Measurements from ENCODE around the gene ETV3L.

The ETV3L gene

DNA sequence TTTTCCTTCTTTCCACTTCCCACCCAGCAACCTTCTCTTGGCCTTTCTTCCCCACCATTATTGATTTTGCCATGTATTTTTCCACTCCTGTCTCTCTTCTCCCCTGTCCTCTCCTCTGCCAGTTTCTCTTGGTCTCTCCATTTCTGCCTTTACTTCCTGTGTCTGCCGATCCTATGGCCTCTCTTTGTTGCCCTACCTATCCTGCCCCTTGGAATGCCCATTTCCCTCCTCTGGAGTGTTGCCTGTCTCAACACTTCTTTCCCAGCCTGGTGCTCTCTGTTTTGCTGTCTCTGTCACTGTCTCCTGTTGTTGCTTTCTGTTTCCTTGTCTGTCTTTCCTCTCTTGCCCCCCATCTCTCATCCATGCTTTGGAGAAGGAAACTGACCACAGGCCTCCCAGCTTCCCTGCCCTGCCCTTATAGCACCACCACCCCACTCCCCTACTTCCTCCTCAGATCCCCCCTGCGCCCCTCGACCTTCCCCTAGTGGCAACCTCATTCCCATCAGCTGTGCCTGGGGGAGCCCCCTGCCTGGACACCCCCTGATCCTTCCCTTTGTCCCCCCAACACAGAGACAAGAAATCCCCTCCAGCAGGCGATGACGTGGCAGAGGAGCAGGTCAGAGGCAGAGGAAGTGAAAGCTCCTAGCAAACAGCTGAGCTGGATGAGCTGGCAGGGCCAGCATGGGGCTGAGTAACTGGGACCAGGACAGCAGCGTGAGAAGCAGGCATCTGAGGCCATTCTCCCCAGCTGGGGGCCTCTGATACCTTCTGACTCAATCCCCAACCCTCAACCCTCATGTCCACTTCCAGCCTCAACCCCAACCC, 6.6 kb upstream of the ETV3L start:
- TF ChIP-seq ZNF248 (tag by site-specific recombination; IDR thresholded peaks at IDR 0.05) (0 out of 2 replicates have a peak, but pooled peaks have one; percentile 18), ZBTB21 (tag by site-specific recombination; IDR thresholded peaks at IDR 0.05) (no peak), ZIC2 (tag by site-specific recombination; IDR thresholded peaks at IDR 0.05) (peak; percentile 14; the same call in 1 of the 2 replicates), PRDM1 (tag by site-specific recombination; IDR thresholded peaks at IDR 0.05) (peak; percentile 69)
- no peak overlapping the region for H3K27ac ChIP-seq (ENCODE audit: extremely low read depth, low read depth, low read length)
- H3K36me3 ChIP-seq (ENCODE audit: control insufficient read depth in 2 of 2, insufficient read depth in 1 of 2, low read length in 2 of 2): no peaks in the 10 kb centered on the region
- no peak overlapping the region for H3K4me3 ChIP-seq (ENCODE audit: low read depth, low read length)
- H3K9me3 ChIP-seq (ENCODE audit: control insufficient read depth, insufficient read depth, low read depth, low read length): no peaks in the 10 kb centered on the region
- ChIA-PET POLR2A (no interaction called here), CTCF (interaction anchor here (1.8 kb wide), 1 partner anchor 50 kb away, joined by 7 read pairs; no protein-coding TSS in a partner anchor)
- no peaks in the 10 kb centered on the region for H3K4me1 ChIP-seq (ENCODE audit: control insufficient read depth, insufficient read depth, low read length)

GRCh38 chr1:157105298-157105987, 5.8 kb upstream of the ETV3L start:
- TF ChIP-seq KLF16 (tag by site-specific recombination; IDR thresholded peaks at IDR 0.05): no peak
- no peak for TF ChIP-seq ZNF785 (tag by site-specific recombination; IDR thresholded peaks at IDR 0.05)
- no peak for TF ChIP-seq ZNF707 (tag by site-specific recombination; IDR thresholded peaks at IDR 0.05)
- TF ChIP-seq ZNF148 (tag by site-specific recombination; IDR thresholded peaks at IDR 0.05; ENCODE audit: borderline replicate concordance): no peak
- no peak for TF ChIP-seq ZNF701 (tag by site-specific recombination; IDR thresholded peaks at IDR 0.05)
- no peak for TF ChIP-seq ZNF211 (tag by site-specific recombination; IDR thresholded peaks at IDR 0.05; ENCODE audit: low read depth)
- no peak for TF ChIP-seq ZNF792 (tag by site-specific recombination; IDR thresholded peaks at IDR 0.05)
- TF ChIP-seq KLF8 (tag by site-specific recombination; IDR thresholded peaks at IDR 0.05): no peak
- TF ChIP-seq ZNF837 (tag by site-specific recombination; IDR thresholded peaks at IDR 0.05): no peak
- no peak for TF ChIP-seq ZNF571 (tag by site-specific recombination; IDR thresholded peaks at IDR 0.05)
- no peak for TF ChIP-seq ZNF510 (tag by site-specific recombination; IDR thresholded peaks at IDR 0.05; ENCODE audit: insufficient replicate concordance)
- no peak for TF ChIP-seq ZNF266 (tag by site-specific recombination; IDR thresholded peaks at IDR 0.05; ENCODE audit: low read depth)
- TF ChIP-seq ZNF626 (tag by site-specific recombination; IDR thresholded peaks at IDR 0.05): no peak
- Histone ChIP-seq H3K36me3 (ENCODE audit: control insufficient read depth in 2 of 2, insufficient read depth in 1 of 2, low read length in 2 of 2) (no peaks in the 10 kb centered on the region), H3K4me3 (ENCODE audit: low read depth, low read length) (no peak overlapping the region), H3K4me1 (ENCODE audit: control insufficient read depth, insufficient read depth, low read length) (no peaks in the 10 kb centered on the region), H3K27ac (ENCODE audit: extremely low read depth, low read depth, low read length) (no peak overlapping the region), H3K9me3 (ENCODE audit: control insufficient read depth, insufficient read depth, low read depth, low read length) (no peaks in the 10 kb centered on the region)
- POLR2A ChIA-PET: no interaction called here
- CTCF ChIA-PET: interaction anchor here (5.4 kb wide), 1 partner anchor 15 kb away, joined by 24 read pairs; no protein-coding TSS in a partner anchor

GRCh38 chr1:157104598-157105293, 5.1 kb upstream of the ETV3L start:
- CTCF ChIA-PET: interaction anchor here (0.7 to 5.4 kb wide), 3 partner anchors 14 to 410 kb away, joined by 5 to 24 read pairs (median 13); no protein-coding TSS in a partner anchor
- TF ChIP-seq BCL6B (tag by site-specific recombination; IDR thresholded peaks at IDR 0.05) (no peak), PRDM1 (tag by site-specific recombination; IDR thresholded peaks at IDR 0.05) (peak; percentile 77), ZNF76 (tag by site-specific recombination; IDR thresholded peaks at IDR 0.05; ENCODE audit: borderline replicate concordance, low read depth) (no peak), ZNF518A (tag by site-specific recombination; conservative IDR thresholded peaks at IDR 0.05; ENCODE audit: low read depth) (no peak)
- Histone ChIP-seq H3K36me3 (ENCODE audit: control insufficient read depth in 2 of 2, insufficient read depth in 1 of 2, low read length in 2 of 2) (no peaks in the 10 kb centered on the region), H3K9me3 (ENCODE audit: control insufficient read depth, insufficient read depth, low read depth, low read length) (no peaks in the 10 kb centered on the region), H3K27ac (ENCODE audit: extremely low read depth, low read depth, low read length) (no peak overlapping the region), H3K4me3 (ENCODE audit: low read depth, low read length) (no peak overlapping the region), H3K4me1 (ENCODE audit: control insufficient read depth, insufficient read depth, low read length) (no peaks in the 10 kb centered on the region)
- POLR2A ChIA-PET: interaction anchor here (0.7 kb wide), 1 partner anchor 20 kb away, joined by 6 read pairs; no protein-coding TSS in a partner anchor

Data from HEK293 (cell line).